OCI-LY1 (cell line): ENCODE measurements around the gene FAM3D.

Experiments
- CTCF ChIP-seq: fragments of 200-600 bp; sonication (generic), shearing (Covaris generic); IDR thresholded peaks from 2 replicates; pipeline ENCODE4 v1.5.1; 2017; ENCODE audit warnings: mild to moderate bottlenecking, antibody characterized with exemption, low read length, moderate library complexity, mixed read lengths
- EZH2 ChIP-seq: fragments of 200-600 bp; sonication (generic), shearing (Covaris generic); IDR thresholded peaks from 2 replicates; pipeline ENCODE4 v1.8.0; 2017; ENCODE audit warnings: borderline replicate concordance, mixed run types, mild to moderate bottlenecking, antibody characterized with exemption, low read length, moderate library complexity, mixed read lengths

- no peak for TF ChIP-seq CTCF
- TF ChIP-seq EZH2 = no peak
Observed at GRCh38 chr3:58584690-58585004, 81.9 kb downstream of the FAM3D start.
